Measurements from ENCODE around the gene VAT1. TPM values are rescaled to one million over a fixed set of nuclear protein-coding genes. Genes with fewer than 3 reads are reported as not detected.

VAT1 gene
- 87.4 and 267 TPM in 2 replicates for total RNA-seq

DNA sequence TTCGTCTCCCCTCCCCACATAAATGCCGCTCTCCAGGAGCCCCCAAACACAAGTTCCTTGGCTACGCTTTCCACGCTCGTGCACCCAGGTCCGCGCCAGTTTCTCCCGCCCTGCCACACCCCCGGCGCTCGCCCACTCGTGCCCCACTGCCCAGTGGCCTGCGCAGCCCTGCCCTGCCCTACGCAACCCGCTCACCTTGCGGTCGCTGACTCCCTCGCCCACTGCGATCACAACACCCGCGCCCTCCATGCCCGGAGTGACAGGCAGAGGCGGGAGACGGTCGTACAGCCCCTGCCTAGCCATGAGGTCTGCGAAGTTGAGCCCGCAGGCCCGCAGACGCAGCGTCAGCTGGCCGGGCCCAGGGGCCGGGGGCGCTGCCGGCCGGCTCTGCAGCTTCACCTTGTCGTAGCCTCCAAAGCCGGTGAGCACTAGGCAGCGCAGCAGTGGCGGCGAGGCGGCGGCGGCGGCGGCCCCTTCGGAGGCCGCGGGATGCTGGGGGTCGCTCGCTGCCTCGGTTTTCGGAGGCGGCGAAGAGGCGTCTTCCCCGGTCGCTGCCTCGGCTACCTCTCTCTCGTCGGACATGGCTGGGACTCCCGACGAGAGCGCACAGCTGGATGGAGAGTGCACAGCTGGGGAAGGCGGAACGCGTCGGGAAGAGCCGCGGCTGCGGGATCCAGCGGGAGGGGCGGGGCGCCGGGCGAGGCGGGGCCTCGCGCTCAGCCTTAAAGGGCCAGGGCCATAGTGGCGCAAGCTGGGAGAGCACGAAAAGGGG, at the start of gene VAT1:
Gene VAT1 (minus strand): TSS at position 645 of the 772 bp plus-strand sequence. CDS start 63 bp downstream, at position 582.

DNA sequence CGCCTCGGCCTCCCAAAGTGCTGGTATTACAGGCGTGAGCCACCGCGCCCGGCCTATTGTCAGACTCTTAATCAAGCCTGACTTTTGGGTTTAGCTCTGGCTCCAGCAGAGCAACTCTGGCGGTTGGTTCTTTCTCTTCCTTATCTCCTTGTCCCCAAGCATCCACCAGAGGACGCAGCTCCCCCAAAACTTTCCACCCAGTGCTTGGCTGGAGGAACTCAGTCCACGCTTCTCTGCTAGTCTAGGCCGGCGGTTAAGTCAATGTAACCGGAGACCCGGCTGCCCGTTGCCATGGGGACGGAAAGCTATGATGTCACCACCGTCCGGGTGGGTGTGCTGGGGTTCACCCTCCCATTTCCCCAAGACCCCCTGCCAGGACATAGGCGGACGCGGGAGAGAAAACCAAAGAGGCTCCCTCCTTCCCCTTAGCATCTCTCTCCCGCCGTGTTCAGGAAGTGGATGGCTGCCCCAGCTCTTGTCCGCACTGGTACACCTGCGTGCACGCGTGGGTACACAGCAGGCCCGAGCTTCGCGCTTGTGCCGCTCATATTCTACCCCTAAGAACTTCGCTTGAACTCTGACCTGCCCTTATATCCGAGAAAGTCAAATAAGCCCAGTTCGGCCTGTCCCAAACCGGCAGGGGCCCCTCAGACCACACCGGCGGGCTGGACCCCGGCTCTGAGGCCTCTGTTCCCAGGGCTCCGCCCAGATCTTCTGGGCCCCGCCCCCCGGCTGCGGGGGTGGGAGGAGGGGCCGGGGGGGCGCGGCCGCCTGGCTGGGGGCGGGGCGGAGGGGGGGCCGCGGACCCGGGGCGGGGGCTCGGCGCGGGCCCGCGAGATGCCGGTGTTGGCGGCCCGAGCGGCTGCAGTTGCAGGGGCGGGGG, 2.5 kb upstream of the VAT1 start, which contains the start of gene RND2:
Gene RND2 (plus strand): TSS at position 825 of the 883 bp plus-strand sequence. CDS start 117 bp downstream, outside the sequence.

DNA sequence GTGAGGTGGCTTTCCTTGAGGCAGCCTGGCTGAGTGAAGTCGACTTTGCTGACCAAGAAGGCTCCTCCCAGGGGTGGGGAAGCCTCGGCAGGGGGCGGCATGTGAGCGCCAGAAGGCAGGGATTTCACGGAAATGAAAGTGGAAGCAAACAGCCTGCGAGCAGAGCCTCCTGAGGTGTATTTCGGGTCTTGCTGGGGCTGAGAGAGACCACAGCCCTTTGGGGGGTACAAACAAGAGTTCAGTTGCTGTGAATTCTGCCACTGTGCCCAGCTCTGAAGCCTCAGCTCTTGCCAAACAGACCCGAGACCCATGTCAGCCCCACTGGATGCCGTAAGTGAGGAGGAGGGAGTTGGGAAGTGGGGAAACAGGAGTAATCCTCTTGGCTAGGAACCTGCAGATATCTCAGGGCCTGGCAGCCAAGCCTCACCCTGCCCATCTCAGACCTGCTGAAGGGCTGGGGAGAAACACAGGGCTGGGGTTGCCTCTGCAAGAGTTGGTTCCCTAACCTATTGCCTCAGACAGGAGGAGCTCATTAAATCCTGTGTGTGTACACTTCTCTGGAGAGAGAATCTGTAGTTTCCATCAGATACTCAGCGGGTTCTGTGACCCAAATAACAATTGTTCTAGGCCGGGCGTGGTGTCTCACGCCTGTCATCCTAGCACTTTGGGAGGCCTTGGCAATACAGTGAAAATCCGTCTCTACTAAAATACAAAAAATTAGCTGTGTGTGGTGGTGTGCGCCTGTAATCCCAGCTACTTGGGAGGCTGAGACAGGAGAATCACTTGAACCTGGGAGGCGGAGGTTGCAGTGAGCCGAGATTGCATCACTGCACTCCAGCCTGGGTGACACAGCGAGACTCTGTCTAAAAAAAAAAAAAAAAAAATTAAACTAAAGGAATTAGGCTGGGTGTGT, 15.3 kb downstream of the VAT1 start, which contains the start of gene IFI35:
Gene IFI35 (plus strand): TSS at position 146 of the 913 bp plus-strand sequence. CDS start 164 bp downstream, at position 310.

DNA sequence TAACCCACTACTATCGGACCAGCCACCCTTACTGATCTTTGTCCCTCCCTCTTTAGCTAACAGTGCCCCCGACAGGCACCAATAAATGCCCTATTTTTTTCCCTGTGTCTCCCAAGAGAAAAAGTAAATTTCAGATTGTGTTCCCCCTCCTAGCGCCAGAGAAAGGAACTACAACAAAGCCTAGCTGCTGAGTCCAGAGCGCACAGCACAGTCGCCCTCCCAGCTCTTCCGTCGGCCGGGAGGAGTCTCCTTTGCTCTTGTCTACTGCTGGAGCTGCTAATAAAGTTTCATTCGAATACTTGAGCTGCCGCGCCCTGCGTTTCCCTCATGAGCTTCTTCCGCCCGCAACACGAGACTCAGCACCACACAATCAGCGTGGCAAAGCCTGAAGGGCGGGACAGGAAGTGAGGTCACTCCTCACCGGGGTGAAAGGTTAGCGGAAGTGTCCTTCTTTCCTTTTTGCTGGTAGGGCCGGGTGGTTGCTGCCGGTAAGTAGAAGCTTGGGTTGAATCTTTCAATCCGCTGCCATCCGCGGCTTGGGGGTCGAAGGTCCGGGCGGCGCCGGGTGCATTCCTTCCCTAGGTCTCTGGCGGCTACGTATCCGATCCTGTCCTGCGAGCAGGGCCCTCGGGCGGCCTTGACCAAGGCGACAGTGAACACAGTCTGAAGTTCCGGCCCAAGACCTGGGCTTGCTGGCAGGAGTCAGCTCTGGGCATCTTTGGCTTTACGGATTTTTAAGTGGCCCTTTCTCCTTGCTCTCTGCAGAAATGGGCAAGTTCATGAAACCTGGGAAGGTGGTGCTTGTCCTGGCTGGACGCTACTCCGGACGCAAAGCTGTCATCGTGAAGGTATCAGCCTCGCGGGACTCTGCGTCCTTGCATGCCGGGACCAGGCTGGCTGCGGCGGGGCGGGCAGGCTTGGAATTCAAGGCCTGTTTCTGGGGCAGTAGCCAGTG, 23.9 kb downstream of the VAT1 start, which contains the start of gene RPL27:
Gene RPL27 (plus strand): TSS at position 436 of the 955 bp plus-strand sequence. CDS start 332 bp downstream, at position 768.

DNA sequence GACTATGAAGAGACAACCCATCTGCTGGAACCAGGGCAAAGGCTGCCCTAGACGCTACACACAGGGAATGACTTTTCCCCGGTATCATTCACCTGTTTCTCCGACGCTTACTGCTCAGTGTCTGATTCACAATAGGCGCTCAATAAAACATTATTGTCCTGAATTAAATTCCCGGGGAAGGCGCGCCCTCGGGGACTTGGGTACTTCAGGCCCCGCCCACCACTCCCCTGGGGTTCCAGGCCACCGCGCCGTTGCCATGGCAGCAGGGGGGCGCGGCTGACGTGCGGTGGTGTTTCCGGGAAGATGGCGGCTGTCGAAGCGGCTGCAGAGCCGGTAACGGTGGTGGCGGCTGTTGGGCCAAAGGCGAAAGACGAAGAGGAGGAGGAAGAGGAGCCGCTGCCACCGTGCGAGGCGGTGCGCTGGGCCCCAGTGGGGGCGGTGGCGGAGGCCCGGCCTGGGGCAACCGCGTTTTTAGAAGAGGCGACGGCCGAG, 41.9 kb downstream of the VAT1 start, which contains the start of gene RUNDC1:
Gene RUNDC1 (plus strand): TSS at position 292 of the 492 bp plus-strand sequence. CDS start 12 bp downstream, at position 304.

DNA sequence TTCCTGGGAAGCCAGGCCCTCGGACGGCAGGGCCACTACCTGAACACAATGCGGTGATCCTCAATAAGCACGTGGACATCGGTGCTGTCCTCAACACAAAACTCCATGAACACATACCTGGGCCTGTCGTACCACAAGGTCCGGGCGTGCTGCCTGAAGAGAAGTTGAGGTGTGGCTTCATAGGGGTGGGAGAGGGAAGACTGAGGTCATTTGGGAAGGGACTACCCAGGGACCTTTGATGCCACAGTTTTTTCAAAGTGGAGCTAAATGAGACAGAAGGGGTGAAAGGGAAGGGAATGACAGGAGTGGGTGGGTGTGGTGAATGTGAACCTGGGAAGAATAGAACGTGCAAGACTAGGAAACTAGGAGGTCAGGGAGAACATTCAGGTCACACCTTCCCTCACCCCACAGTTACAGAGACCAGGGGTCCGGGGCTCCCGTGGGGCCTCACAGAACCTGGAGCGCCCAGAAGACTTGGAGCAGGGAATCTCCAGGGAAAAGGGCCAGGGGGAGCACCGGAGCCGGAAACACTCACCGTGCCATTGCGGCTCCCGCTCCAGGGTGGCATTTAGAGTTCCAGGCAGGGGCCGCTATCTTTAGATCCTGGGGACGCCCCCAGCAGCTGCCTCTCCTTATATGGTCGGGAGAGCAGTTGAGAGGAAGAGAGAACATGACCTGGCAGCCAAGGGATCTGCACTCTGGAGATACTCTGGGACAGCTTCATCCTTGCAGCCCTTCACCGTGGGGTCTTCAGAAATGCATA, 42.5 kb downstream of the VAT1 start, which contains the start of gene PTGES3L:
Gene PTGES3L (minus strand): TSS at position 570 of the 763 bp plus-strand sequence. CDS start 27 bp downstream, at position 543.

Other genes starting within 250 kb of the VAT1 start
- gene VPS25, start 248.9 kb downstream of the VAT1 start, total RNA-seq: 89.2 and 114 TPM in 2 replicates
- gene WNK4, start 241.8 kb downstream of the VAT1 start, total RNA-seq: 0.32 and 0.39 TPM in 2 replicates
- 66.1 and 67.1 TPM in 2 replicates for gene COA3, start 223.7 kb downstream of the VAT1 start, total RNA-seq
- not detected in 2 replicates for gene CNTD1, start 223.5 kb downstream of the VAT1 start, total RNA-seq
- gene BECN1, start 198.1 kb downstream of the VAT1 start, total RNA-seq: 69.4 and 110 TPM in 2 replicates
- gene PSME3, start 189.0 kb downstream of the VAT1 start, total RNA-seq: 57.6 and 88.3 TPM in 2 replicates
- gene AOC2, start 177.8 kb downstream of the VAT1 start, total RNA-seq: 0.26 and 0.72 TPM in 2 replicates
- gene AOC3, start 171.2 kb downstream of the VAT1 start, total RNA-seq: 0.13 and 1.5 TPM in 2 replicates
- not detected in 2 replicates for gene G6PC1, start 121.6 kb downstream of the VAT1 start, total RNA-seq
- gene AARSD1, start 57.9 kb downstream of the VAT1 start, total RNA-seq: 22.0 and 28.8 TPM in 2 replicates
- gene PTGES3L, start 42.3 kb downstream of the VAT1 start, total RNA-seq: 0.52 TPM in 1 of 2 replicates, not detected in the other
- 7.9 and 9.5 TPM in 2 replicates for gene RUNDC1, start 41.8 kb downstream of the VAT1 start, total RNA-seq
- gene RPL27, start 24.0 kb downstream of the VAT1 start, total RNA-seq: 1,977 and 2,082 TPM in 2 replicates
- 15.1 and 42.8 TPM in 2 replicates for gene IFI35, start 15.6 kb downstream of the VAT1 start, total RNA-seq
- 0.65 and 0.80 TPM in 2 replicates for gene RND2, start 2.8 kb upstream of the VAT1 start, total RNA-seq
- 8.0 and 12.9 TPM in 2 replicates for gene BRCA1, start 103.0 kb upstream of the VAT1 start, total RNA-seq
- 58.8 and 106 TPM in 2 replicates for gene NBR1, start 148.8 kb upstream of the VAT1 start, total RNA-seq
- 2.8 and 5.6 TPM in 2 replicates for gene TMEM106A, start 189.5 kb upstream of the VAT1 start, total RNA-seq
- not detected in 2 replicates for gene CCDC200, start 206.2 kb upstream of the VAT1 start, total RNA-seq
- not detected in 2 replicates for gene RNU2-1, start 211.6 kb upstream of the VAT1 start, total RNA-seq

Measured in epithelial cell of alveolus of lung (primary cell).